Spinal cord (tissue), 10 donors: ENCODE data around the gene ATF7IP. TPM values are rescaled to one million over a fixed set of nuclear protein-coding genes. Genes with fewer than 3 reads are reported as not detected.
"Not testable (repeated sequence)": the region's sequence is repeated elsewhere in the genome, so short reads cannot be mapped to it uniquely, and the experiment has no call there.

ENCODE experiments used
- DNase-seq, 6 donors: peaks; one replicate each; pipeline versions ENCODE4 v3.0.0 to v3.0.0-alpha.2; 2013 to 2015; ENCODE audit warnings: low spot score in 6 of 6, low read depth in 4 of 6
- H3K27ac ChIP-seq: one replicate; pipeline ENCODE4 v1.5.1; 2013; ENCODE audit warnings: low read depth, low read length, control low read depth
- H3K27me3 ChIP-seq: one replicate; pipeline ENCODE4 v1.6.1; 2013; ENCODE audit warnings: low read length; ENCODE audit not compliant: control insufficient read depth, insufficient read depth
- H3K36me3 ChIP-seq: one replicate; pipeline ENCODE4 v1.6.1; 2013; ENCODE audit warnings: low read length; ENCODE audit not compliant: control insufficient read depth, insufficient read depth
- H3K4me1 ChIP-seq: one replicate; pipeline ENCODE4 v1.6.1; 2013; ENCODE audit warnings: low read length; ENCODE audit not compliant: control insufficient read depth, insufficient read depth
- H3K4me3 ChIP-seq: one replicate; pipeline ENCODE4 v1.5.1; 2013; ENCODE audit warnings: low read depth, low read length, control low read depth
- H3K9me3 ChIP-seq: one replicate; pipeline ENCODE4 v1.6.1; 2013; ENCODE audit warnings: low read length; ENCODE audit not compliant: control insufficient read depth, insufficient read depth
- WGBS: methylation state at CpG from one replicate; pipeline ENCODE4 v1.1.5; 2013; ENCODE audit warnings: missing lambda C conversion rate; ENCODE audit not compliant: insufficient coverage; 5-methylcytosine and 5-hydroxymethylcytosine counted together
- polyA plus RNA-seq, 2 donors: library from polyadenylated mRNA; unstranded; fragments of 120-200 nt; gene quantifications; one replicate each; pipeline ENCODE4 v1.2.1, GENCODE V29; 2013; ENCODE audit not compliant: insufficient read length in 2 of 2
- total RNA-seq, 2 donors: library from RNA; depleted of rRNA in 1 of 2; stranded (reverse); fragments of 120-200 nt in 1 of 2; fragments of >200 nt in 1 of 2; gene quantifications; one replicate each; pipeline versions ENCODE4 v1.2.3 to v1.2.4, GENCODE V29; 2013 to 2014
- donor health status: healthy.

ATF7IP gene
- total and polyA plus RNA-seq, 4 donors = 42.3 to 73.5 (median 54.5) TPM

DNA sequence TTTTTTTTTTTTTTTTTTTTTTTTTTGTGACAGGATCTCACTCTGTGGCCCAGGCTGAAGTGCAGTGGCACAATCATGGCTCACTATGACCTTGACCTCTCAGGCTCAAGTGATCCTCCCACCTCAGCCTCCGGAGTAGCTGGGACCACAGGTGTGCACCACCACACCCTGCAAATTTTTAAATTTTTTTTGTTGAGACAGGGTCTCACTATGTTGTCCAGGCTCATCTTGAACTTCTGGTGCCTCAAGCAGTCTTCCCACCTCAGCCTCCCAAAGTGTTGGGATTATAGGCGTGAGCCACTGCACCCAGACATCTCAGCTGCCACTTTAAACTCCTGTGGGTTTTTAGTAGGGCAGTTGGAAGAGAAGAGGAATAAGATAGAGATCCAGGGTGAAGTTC lies 39.9 kb downstream of the ATF7IP start:
- WGBS = no CpG with 5 or more reads among the region's 2 CpGs
- H3K27me3 ChIP-seq, H3K4me3 ChIP-seq, H3K9me3 ChIP-seq, H3K36me3 ChIP-seq, H3K4me1 ChIP-seq, DNase-seq, H3K27ac ChIP-seq: not testable (repeated sequence)

DNA sequence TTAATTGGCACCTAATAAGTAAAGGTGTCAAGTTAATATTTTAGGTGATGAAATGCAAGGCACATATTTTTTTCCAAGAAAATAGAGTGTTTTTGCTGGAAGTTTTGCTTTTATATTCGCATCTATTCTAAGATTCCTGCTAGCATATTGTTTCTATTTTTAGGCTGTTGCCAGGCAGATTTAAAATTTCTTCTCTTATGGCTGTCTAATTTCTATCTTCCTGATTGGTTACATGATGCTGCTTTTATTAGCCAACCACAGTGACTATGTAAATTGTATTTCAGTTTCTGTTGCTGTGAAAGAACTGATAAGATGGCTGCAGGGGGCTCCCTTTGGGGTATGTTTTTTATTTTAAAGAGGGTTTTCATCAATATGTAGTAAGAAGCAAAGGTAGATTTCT lies 42.7 kb downstream of the ATF7IP start:
- no peaks in the 10 kb centered on the region for H3K36me3 ChIP-seq
- H3K4me1 ChIP-seq = no peaks in the 10 kb centered on the region
- no peaks in the 10 kb centered on the region for H3K27me3 ChIP-seq
- peaks cover 4% of the 10 kb centered on the region for H3K9me3 ChIP-seq
- no peak overlapping the region for H3K4me3 ChIP-seq
- peak in 2 of 6 donors; percentile 67 to 83 for DNase-seq
- H3K27ac ChIP-seq = no peak overlapping the region
- WGBS = no CpG with 5 or more reads among the region's 1 CpG

DNA sequence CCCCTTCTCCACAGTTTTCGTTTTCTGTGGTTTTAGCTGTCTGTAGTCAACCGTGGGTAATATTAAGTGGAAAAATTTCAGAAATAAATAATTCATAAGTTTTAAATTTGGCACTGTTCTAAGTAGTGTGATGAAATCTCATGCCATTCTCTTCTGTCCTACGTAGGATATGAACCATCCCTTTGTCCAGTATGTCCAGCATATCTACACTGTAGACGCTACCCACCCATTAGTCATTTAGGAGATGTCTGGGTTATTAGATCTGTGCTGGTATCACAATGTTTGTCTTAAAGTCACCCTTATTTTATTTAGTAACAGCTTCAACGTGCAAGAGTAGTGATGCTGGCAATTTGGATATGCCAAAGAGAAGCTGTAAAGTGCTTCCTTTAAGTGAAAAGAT lies 44.7 kb downstream of the ATF7IP start:
- Histone ChIP-seq H3K36me3 (no peaks in the 10 kb centered on the region), H3K27ac (no peak overlapping the region), H3K9me3 (peaks cover 4% of the 10 kb centered on the region), H3K27me3 (no peaks in the 10 kb centered on the region), H3K4me1 (no peaks in the 10 kb centered on the region), H3K4me3 (no peak overlapping the region)
- no peak for DNase-seq
- no CpG with 5 or more reads among the region's 5 CpGs for WGBS

DNA sequence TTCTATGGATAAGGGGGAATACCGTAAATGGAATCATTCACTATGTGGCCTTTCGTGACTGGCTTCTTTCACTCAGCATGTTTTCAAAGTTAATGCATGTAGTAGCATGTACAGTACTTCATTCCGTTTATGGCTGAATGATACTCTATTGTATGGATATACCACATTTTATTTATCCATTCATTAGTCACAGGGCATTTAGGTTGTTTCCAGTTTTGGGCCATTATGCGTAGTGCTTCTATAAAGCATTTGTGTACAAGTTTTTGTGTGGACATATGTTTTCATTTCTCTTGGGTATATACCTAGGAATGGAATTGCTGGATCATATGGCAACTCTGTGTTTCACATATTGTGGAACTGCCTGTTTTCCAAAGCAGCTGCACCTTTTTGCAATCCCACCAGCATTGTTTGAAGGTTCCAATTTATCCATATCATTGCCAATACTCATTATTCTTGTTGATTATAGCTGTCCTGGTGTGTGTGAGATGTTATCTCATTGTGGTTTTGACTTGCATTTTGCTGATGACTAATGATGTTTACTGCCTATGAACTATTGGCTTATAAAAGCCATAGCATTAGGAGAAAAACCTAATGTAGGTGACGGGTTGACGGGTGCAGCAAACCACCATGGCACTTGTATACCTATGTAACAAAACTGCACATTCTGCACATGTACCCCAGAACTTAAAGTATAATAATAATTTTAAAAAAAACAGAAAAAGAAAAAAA lies 45.5 kb downstream of the ATF7IP start:
- Histone ChIP-seq H3K9me3 (peaks cover 4% of the 10 kb centered on the region), H3K4me1 (no peaks in the 10 kb centered on the region), H3K4me3 (no peak overlapping the region), H3K27ac (no peak overlapping the region), H3K36me3 (no peaks in the 10 kb centered on the region), H3K27me3 (no peaks in the 10 kb centered on the region)
- DNase-seq = no peak
- WGBS = no CpG with 5 or more reads among the region's 6 CpGs

DNA sequence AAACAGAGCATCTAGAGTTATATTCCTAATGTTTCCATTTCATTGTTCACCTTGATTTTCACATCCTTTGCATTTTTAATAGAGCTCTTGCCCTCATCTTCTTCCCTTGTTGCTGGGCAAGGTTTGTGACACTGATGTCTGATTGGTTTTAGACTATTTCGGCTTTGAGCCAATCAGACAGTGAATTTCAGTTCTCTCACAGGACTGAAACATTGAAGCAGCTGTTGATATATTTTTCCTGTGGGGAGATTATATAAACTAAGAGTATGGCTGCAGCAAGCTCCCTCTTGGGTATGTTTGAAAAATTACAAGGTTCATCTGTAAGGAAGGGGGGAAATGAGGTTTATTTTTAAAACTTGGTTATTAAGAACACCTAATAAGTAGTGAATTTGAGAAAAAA lies 51.2 kb downstream of the ATF7IP start:
- H3K4me1 ChIP-seq = no peaks in the 10 kb centered on the region
- no peak overlapping the region for H3K4me3 ChIP-seq
- peak in 2 of 6 donors; percentile 82 to 91 for DNase-seq
- H3K27ac ChIP-seq = peak overlapping the region; percentile 79
- peaks cover 4% of the 10 kb centered on the region for H3K9me3 ChIP-seq
- no peaks in the 10 kb centered on the region for H3K27me3 ChIP-seq
- peaks cover 2% of the 10 kb centered on the region for H3K36me3 ChIP-seq
- 100% methylated on average over 1 of the region's 1 CpG for WGBS

DNA sequence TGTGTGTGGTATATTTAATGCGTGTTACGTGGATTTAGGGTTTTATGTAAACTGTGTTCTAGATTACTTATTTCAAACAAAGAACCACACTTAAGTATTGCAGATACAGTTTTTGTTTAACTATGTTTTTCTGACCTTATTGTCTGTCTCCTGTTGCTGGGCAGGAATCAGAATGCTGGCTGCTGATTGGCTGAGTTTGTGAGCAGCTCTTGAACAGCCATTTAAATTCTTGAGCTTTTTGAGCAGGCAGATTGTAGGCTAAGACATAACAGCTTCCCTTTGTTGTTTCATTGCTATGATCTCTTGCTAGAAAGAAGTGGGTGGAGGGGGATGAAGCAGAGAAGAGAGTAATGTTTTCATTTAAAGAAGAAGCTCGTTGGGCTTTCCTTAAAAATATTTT lies 52.2 kb downstream of the ATF7IP start:
- H3K27ac ChIP-seq = peak overlapping the region; percentile 79
- peaks cover 2% of the 10 kb centered on the region for H3K36me3 ChIP-seq
- DNase-seq = peak; percentile 59 to 94 (median 73)
- no peak overlapping the region for H3K4me3 ChIP-seq
- no CpG with 5 or more reads among the region's 3 CpGs for WGBS
- H3K27me3 ChIP-seq = no peaks in the 10 kb centered on the region
- H3K9me3 ChIP-seq = peaks cover 8% of the 10 kb centered on the region
- no peaks in the 10 kb centered on the region for H3K4me1 ChIP-seq

DNA sequence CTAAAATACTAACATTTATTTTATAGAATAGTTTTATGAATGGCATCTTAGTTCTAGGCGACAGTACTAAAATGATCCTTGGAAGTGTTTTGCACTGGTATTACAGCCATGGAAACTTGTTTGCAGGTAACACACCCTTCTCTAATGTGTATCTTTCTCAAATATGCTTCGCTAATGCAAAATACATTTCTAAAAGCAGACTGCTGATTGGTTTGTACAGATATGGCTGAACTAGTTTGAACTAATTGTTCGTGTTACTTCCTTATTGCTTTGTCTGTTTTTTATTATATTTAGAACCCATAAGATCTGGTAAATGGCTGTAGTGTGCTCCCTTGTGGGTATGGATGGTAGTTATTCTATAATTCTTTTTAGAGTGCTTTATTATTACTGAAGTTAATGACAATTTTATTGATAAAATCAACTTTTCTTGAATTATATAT lies 53.0 kb downstream of the ATF7IP start:
- WGBS = no CpG with 5 or more reads among the region's 3 CpGs
- H3K27me3 ChIP-seq = no peaks in the 10 kb centered on the region
- no peaks in the 10 kb centered on the region for H3K4me1 ChIP-seq
- no peak overlapping the region for H3K4me3 ChIP-seq
- H3K36me3 ChIP-seq = peaks cover 2% of the 10 kb centered on the region
- peak in 1 of 6 donors; percentile 21 for DNase-seq
- H3K9me3 ChIP-seq = peaks cover 9% of the 10 kb centered on the region
- peak overlapping the region; percentile 79 for H3K27ac ChIP-seq

DNA sequence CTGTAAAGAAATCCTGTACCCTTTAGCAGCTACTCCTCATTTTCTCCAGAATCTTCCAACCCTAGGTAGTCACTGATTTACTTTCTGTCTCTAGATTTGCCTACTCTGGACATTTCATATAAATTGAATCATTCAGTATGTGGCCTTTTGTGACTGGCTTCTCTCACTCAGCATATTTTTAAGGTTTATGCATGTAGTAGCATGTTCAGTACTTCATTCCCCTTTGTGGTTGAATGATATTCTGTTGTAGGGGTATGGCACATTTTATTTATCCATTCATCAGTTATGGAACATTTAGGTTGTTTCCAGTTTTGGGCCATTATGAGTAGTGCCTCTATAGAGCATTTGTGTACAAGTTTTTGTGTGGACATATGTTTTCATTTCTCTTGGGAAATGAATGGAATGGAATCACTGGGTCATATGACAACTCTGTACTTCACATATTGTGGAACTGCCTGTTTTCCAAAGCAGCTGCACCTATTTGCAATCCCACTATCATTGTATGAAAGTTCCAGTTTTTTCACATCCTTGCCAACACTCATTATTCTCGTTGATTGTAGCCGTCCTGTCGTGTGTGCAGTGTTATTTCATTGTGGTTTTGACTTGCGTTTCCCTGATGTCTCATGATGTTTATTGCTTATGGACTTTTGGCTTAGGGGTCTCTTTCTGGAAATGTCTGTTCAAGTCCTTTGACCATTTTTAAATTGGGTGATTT lies 57.2 kb downstream of the ATF7IP start:
- H3K27me3 ChIP-seq = no peaks in the 10 kb centered on the region
- DNase-seq = no peak
- H3K36me3 ChIP-seq = peaks cover 15% of the 10 kb centered on the region
- H3K27ac ChIP-seq = no peak overlapping the region
- WGBS = 83% methylated on average over 1 of the region's 4 CpGs
- H3K4me1 ChIP-seq = no peaks in the 10 kb centered on the region
- peaks cover 10% of the 10 kb centered on the region for H3K9me3 ChIP-seq
- no peak overlapping the region for H3K4me3 ChIP-seq

DNA sequence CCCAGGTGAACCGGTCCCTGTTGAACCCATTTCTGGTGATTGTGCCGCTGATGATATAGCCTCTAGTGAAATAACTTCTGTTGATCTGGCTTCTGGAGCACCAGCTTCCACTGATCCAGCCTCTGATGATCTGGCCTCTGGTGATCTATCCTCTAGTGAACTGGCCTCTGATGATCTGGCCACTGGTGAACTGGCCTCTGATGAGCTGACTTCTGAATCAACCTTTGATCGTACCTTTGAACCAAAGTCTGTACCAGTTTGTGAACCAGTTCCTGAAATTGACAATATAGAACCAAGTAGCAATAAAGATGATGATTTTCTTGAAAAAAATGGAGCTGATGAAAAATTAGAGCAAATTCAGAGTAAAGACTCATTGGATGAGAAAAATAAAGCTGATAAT lies 59.1 kb downstream of the ATF7IP start:
- Histone ChIP-seq H3K4me1 (no peaks in the 10 kb centered on the region), H3K27me3 (no peaks in the 10 kb centered on the region), H3K9me3 (peaks cover 10% of the 10 kb centered on the region), H3K27ac (no peak overlapping the region), H3K4me3 (no peak overlapping the region), H3K36me3 (peaks cover 15% of the 10 kb centered on the region)
- 100% methylated on average over 3 of the region's 3 CpGs for WGBS
- DNase-seq = no peak

DNA sequence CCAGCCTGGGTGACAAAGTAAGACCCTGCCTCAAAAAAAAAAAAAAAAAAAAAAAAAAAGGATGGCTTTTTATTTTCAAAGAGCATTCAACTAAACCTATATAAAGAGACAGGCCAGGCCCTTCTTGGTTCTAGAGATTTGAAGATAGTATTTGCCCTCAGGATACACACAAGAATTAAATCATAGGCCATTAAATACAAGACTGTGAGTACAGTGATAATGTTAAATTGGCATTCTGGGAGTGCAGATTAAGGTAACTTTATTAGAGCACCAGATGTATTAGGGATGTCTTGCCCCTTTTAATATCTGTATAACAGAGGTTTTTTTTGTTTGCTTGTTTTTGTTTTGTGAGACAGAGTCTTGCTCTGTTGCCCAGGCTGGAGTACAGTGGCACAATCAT lies 61.3 kb downstream of the ATF7IP start:
- no peak for DNase-seq
- no peak overlapping the region for H3K27ac ChIP-seq
- H3K27me3 ChIP-seq = no peaks in the 10 kb centered on the region
- no peaks in the 10 kb centered on the region for H3K4me1 ChIP-seq
- H3K4me3 ChIP-seq = no peak overlapping the region
- H3K9me3 ChIP-seq = peaks cover 5% of the 10 kb centered on the region
- peaks cover 12% of the 10 kb centered on the region for H3K36me3 ChIP-seq
